Jurkat, Clone E6-1 (cell line): ENCODE measurements around the gene MSL3. TPM values are rescaled to one million over a fixed set of nuclear protein-coding genes. Genes with fewer than 3 reads are reported as not detected.

Experiments
- DNase-seq: peaks from one replicate; pipeline ENCODE4 v3.0.0-alpha.2; 2011; ENCODE audit warnings: low read depth, low spot score
- H3K4me3 ChIP-seq: 2 replicates; pipeline ENCODE4 v1.5.1; 2011; ENCODE audit warnings: mild to moderate bottlenecking, low read length, control low read depth, moderate library complexity
- polyA plus RNA-seq: library from polyadenylated mRNA; unstranded; fragments of >200 nt; gene quantifications from one replicate; pipeline ENCODE4 v1.2.1, GENCODE V29; 2012; ENCODE audit warnings: missing spikeins; ENCODE audit not compliant: insufficient read length, insufficient read depth

Gene MSL3, protein sequence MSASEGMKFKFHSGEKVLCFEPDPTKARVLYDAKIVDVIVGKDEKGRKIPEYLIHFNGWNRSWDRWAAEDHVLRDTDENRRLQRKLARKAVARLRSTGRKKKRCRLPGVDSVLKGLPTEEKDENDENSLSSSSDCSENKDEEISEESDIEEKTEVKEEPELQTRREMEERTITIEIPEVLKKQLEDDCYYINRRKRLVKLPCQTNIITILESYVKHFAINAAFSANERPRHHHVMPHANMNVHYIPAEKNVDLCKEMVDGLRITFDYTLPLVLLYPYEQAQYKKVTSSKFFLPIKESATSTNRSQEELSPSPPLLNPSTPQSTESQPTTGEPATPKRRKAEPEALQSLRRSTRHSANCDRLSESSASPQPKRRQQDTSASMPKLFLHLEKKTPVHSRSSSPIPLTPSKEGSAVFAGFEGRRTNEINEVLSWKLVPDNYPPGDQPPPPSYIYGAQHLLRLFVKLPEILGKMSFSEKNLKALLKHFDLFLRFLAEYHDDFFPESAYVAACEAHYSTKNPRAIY
- polyA plus RNA-seq = 43.0 TPM

DNA sequence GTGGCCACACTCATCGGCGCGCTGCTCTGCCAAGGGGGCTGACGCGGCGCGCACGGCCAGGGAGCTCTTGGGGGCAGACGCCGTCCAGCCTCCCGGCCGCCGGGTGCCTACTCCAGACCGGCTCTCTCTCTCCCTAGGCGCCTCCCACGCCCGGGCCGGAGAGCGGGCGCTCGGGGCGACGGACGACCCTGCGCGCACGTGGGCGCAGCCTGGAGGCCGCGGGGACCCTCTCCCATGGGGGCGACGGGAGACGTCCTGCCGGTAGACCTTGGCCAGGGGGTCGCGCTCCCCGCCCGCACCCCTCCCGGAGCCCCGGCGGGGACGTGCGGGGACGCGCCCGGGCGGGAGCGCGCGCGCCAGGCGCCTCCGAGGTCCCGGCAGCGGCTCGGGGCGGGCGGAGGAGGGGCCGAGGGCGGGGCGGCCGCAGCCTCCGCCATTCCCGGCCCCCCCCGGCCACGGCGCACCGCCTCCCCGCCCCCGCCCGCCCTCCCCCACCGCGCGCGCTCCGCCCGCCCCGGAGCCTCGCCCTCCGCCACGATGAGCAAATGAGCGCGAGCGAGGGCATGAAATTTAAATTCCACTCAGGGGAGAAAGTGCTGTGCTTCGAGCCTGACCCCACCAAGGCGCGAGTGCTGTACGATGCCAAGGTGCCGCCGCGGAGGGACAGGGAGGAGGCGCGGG, at the start of gene MSL3:
Gene MSL3, plus strand, starts transcription at position 519 of the 681 bp plus-strand sequence. Its CDS starts 27 bp downstream, at position 546.
- peak within 1 kb of the TSS; percentile 80 for H3K4me3 ChIP-seq
- peak; percentile 6 for DNase-seq

- no peak overlapping the region for H3K4me3 ChIP-seq
- no peak for DNase-seq
These were observed 35.7 kb upstream of the MSL3 start for GRCh38 chrX:11722304-11722703.

GRCh38 chrX:11724122-11725017, 33.7 kb upstream of the MSL3 start:
- no peak overlapping the region for H3K4me3 ChIP-seq
- peak; percentile 9 for DNase-seq

DNA sequence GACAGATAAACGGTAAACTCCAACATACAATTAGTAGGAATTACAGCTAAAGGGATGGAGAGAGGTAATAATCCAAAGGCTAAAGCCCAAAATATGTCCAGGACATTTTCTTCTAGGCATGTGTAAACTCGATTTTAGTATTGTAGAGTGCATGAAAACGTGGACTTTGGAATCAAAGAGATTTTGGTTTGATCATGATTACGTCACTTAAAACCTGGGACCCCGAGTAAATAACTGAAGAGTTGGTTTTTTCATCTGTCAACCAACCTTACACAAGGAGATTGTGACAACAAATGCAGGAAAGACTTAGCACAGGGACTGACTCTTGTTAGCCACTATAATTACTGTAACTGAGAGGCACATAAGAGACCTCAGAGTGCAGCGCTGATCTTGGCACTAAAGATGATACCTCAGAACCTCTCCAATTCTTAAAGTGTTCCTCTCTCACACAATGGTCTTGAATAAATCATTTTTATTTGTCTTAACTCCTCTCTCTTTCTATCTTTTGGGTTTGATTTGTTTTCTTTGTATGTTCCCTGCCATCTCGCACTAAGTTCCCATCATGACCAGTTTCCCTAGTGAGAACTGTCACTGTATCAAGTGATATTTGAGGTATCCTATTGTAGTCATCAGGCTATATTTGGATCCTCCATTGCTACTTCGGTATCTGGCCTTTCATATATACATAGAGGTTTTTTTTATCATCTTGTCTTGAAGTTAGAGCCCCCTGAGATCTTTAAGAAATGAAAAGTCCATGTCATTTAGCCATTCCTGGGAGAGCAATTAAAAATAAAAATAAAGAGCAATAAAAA, 32.2 kb upstream of the MSL3 start:
- DNase-seq = no peak
- no peak overlapping the region for H3K4me3 ChIP-seq

GRCh38 chrX:11728556-11728955, 29.5 kb upstream of the MSL3 start:
- H3K4me3 ChIP-seq = no peak overlapping the region
- DNase-seq = no peak

DNA sequence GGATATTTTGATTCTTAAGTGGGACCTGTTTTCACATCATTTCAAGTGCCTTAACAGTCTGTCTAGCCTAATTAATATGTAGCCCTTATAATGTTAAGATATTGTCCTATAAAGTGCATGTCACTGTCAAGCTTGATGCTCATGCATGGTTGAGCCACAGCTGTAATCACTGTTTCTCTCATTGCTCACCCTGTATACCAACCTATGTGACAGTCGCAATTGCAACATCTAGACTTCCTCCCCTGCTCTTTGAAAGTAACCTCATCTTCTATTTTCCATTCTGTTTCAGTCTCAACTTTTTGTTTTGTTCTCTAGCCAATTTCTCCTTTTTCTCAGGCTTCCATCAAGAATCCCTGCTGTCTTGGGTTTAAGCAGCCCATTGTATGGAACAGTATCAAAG, 24.4 kb upstream of the MSL3 start:
- H3K4me3 ChIP-seq = no peak overlapping the region
- no peak for DNase-seq

- H3K4me3 ChIP-seq = no peak overlapping the region
- DNase-seq = no peak
These were observed 18.3 kb upstream of the MSL3 start for GRCh38 chrX:11739776-11740175.

DNA sequence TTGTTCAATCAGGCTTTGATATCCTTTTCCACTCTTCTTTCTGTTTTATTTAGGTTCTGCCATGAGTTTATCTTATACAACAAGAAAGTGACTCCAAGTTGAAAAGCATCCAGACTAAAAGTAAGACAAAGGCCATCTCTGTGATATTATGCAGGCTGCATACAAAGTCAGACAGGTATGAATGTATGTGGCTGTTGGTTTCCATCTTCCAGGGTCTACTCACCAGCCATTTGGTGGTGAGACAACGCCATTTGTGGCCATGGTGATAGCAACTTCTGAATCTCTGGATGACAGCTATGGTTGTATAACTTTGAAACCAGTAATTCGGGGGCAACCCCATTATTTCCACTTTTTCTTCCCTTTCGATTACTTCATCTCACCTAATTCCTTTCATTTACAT, 17.2 kb upstream of the MSL3 start:
- no peak for DNase-seq
- H3K4me3 ChIP-seq = no peak overlapping the region

DNA sequence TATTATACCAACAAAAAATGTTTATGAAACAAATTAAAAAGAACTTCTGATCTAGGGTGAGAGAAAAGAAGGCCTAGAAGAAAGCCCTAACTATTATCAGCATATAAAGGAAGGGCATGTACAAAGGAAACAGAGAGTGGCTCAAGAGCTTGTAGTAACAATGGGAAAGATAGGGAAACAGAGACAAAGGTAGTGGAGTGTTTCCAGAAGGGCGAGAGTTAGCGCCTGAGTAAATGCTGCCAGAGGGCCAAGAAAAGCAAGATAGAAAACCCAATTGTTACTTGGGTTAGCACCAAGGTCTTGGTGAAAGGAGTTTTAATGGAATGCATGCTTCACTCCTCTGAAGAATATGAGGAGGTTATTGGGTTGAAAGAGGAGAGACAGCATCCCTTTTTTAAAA, 16.5 kb upstream of the MSL3 start:
- no peak for DNase-seq
- no peak overlapping the region for H3K4me3 ChIP-seq

DNA sequence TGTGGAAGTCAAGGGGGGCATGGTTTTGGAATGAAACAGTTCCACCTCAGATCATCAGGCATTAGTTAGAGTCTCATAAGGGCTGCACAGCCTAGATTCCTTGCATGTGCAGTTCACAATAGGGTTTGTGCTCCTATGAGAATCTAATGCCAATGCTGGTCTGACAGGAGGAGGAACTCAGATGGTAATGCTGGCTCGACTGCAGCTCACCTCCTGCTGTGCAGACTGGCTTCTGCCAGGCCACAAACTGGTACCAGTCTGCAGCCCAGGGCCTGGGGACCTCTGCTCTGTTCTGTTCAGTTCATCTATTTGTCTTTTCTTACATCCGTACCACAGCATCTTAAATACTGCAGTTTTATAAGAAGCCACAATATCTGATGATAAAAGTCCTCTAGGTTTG, 12.2 kb upstream of the MSL3 start:
- H3K4me3 ChIP-seq = no peak overlapping the region
- no peak for DNase-seq

DNA sequence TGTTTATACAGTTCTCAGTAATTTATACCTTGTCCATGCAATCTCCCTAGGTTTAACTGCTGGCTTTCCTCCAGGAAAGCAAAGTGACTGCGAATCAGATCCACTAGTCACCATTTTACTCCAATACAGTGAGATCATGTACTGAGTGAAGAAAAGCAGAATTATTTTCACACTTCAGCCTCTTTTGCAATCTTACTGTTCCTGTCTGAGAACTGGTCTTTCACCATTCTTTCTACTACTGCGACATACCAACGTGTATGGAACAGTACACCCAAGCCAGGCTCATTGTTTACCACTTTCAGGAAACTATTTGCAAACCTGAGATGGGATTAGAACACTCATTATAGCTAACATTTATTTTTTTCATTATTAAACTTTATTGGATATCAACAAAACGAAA, 8.0 kb upstream of the MSL3 start:
- H3K4me3 ChIP-seq = no peak overlapping the region
- no peak for DNase-seq

- H3K4me3 ChIP-seq = no peak overlapping the region
- no peak for DNase-seq
These were observed 7.3 kb upstream of the MSL3 start for GRCh38 chrX:11750694-11751093.

GRCh38 chrX:11751261-11751660, 6.8 kb upstream of the MSL3 start:
- DNase-seq = no peak
- H3K4me3 ChIP-seq = no peak overlapping the region

- H3K4me3 ChIP-seq = no peak overlapping the region
- no peak for DNase-seq
These were observed 4.4 kb upstream of the MSL3 start for GRCh38 chrX:11753668-11754067.

GRCh38 chrX:11754958-11755645, 2.9 kb upstream of the MSL3 start:
- no peak overlapping the region for H3K4me3 ChIP-seq
- no peak for DNase-seq

GRCh38 chrX:11755724-11756123, 2.3 kb upstream of the MSL3 start:
- no peak for DNase-seq
- H3K4me3 ChIP-seq = no peak overlapping the region

DNA sequence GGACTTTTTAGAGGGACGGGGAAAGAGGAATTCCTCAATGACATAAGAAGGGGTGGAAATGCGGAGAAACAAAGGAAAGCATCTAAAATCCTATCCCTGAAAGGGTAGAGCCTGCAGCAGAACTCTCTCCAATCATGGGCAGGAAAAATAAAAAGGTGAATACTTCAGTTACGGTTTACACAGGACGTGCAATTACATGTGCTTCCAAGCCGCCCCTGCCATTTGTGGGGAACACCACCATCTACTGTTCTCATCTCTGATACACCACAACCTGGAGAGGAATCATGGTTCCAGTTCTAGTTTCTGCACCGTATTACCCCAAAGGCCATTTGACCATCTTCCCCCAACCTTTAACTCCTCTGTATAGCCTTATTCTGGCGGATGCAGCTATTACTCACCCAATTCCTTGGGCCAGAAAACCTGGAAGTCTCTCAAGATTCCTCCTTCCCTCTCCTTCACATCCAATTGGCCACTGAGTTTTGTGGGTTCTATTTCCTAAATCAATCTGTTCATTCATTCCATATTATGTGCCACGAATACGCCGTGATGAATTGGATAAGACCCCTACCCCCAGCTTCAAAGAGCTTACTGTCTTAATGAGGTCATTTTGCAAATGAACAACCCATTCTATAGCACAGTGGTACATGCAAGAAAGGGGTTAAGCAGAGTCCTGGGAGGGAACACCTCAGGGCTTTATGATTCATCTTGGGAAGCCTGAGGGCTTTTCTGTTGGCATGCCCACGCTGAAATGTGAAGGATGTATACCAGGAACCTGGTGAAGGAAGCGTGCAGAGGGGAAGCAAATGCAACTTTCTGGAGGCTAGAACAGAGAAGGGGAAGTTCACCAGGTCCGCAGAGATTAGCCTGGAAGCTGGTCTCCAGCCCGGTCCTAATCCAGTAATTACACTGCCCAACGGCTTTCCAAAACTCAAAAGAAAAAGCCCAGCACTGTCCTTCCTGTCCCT, 1.4 kb upstream of the MSL3 start:
- no peak overlapping the region for H3K4me3 ChIP-seq
- DNase-seq = no peak
